IPS-NIHi7 (cell line): Measurements from ENCODE around the gene ARSA.

Experiments
- DNase-seq: peaks from one replicate; pipeline ENCODE4 v3.0.0; 2012; ENCODE audit warnings: mixed read lengths; ENCODE audit errors: extremely low spot score

The ARSA gene

DNA sequence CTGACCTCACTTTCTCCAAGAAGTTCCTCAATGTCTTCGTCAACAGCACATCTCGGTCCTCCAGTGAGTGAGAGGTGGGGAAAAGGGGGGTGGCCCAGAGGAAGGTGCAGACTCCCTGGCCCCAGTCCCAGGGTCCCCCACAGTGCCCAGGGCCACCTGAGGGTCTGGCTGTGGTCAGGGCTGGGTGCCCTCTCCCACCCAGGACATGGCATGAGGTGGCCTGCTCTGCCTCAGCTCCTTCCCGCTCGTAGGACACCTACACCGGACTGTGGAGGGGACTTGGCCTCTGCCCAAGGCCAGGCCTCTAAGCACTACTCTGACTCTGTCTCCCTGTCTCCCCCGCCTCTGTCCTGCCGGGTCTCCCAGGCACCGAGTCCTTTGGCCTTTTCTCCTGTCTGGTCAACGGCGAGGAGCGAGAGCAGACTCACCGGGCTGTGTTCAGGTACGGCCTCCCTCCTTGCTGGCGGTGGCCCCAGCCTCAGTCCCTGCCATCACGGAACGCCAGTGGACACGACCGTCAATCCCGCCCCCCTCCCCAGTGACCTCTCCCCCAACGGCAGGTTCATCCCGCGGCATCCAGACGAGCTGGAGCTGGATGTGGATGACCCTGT is 22.8 kb downstream of the ARSA start:
- no peak for DNase-seq

DNA sequence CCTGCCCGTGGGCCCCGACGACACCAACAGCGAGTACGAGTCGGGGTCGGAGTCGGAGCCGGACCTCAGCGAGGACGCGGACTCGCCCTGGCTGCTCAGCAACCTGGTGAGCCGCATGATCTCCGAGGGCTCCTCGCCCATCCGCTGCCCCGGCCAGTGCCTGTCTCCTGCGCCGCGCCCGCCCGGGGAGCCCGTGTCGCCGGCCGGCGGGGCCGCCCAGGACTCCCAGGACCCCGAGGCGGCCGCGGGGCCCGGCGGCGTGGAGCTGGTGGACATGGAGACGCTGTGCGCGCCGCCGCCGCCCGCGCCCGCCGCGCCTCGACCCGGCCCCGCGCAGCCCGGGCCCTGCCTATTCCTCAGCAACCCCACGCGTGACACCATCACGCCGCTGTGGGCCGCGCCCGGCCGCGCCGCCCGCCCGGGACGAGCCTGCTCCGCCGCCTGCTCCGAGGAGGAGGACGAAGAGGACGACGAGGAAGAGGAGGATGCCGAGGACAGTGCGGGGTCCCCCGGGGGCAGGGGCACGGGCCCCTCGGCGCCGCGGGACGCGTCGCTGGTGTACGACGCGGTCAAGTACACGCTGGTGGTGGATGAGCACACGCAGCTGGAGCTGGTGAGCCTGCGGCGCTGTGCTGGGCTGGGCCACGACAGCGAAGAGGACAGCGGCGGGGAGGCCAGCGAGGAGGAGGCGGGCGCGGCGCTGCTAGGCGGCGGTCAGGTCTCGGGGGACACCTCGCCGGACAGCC is 23.5 kb downstream of the ARSA start:
- no peak for DNase-seq

DNA sequence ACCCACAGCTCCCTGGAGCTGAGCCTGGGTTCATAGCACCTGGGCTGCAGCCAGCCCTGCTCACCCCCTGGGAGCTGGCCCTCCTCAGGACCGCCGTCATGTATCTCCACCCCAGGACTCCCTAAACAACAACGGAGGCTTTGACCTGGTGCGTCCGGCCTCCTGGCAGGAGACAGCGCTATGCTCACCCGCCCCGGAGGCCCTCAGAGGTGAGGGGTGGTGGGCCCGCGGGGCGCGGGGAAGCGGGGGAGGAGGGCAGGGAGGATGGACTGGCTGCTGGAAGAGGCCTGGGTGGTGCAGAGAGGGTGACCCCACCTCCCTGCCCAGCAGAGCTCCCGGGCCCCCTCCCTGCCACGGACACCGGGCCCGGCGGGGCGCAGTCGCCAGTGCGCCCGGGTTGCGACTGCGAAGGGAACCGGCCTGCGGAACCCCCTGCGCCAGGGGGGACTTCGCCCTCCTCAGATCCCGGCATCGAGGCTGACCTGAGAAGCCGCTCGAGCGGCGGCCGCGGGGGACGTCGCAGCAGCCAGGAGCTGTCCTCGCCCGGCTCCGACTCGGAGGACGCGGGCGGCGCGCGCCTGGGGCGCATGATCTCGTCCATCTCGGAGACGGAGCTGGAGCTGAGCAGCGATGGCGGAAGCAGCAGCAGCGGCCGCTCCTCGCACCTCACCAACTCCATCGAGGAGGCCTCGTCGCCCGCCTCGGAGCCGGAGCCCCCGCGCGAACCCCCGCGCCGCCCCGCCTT is 24.3 kb downstream of the ARSA start:
- no peak for DNase-seq

DNA sequence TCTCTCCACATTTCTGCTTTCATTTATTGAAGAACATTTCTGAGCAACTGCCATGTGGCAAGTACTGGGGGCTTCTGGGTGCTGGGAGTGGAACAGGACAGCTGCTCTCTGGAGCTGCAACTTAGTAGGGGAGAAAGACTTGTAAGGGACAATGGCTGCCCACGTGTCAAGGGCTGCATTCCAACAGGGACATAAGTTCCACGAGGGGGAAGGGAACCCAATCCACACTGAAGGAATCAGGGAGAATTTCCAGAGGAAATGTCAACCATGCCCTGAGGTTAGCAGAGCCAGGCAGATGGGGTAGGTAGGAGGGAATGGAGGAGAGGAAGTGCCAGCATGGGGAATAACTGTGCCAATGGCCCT is 25.6 kb downstream of the ARSA start:
- DNase-seq, result no peak

- no peak for DNase-seq
Observed at GRCh38 chr22:50601669-50602337, 26.1 kb downstream of the ARSA start.

GRCh38 chr22:50600967-50601668 is 26.8 kb downstream of the ARSA start:
- DNase-seq, result no peak

DNA sequence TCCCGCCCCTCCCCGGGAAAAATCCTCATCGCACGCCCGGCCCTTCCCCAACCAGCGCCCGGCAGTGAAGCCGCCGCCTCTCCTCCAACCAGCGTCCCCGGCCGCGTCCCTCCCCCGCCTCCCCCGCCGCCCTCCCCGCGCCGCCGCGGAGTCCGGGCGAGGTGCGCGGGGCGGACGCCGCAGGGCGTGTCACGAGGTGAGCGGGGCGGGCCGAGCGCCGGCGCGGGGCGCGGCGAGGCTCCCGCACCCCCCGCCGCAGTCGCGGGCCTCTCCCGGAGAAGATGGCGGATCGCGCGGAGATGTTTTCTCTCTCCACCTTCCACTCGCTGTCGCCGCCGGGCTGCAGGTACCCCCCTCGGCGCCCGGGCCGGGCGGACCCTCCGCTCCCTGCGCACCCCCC is 27.4 kb downstream of the ARSA start, which contains the start of gene MAPK8IP2:
Gene MAPK8IP2, plus strand, starts transcription at position 256 of the 400 bp plus-strand sequence. Its CDS starts 26 bp downstream, at position 282.
- DNase-seq, result no peak

- DNase-seq, result peak; percentile 96
Observed at GRCh38 chr22:50599816-50600455, 28.0 kb downstream of the ARSA start.

DNA sequence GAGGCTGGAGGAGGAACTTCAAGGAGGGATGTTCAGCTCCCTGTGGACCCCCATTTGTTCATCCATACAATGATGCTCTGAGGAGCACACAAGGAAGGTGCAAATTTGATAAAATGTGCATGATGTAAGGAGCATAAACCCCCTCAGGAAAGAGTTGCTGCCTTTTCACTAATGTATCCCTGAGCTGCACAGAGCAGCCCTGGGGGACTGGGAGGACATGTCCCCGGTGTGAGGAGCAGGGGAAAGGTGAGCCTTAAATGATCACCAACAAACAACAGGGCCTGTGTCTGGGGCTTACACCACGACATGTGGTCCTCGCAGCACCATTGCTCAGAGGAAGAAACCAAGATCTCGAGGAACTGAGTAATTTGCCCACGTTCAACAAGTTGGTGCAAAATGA is 30.9 kb downstream of the ARSA start:
- DNase-seq, result no peak

- DNase-seq, result no peak
Observed at GRCh38 chr22:50595189-50595588, 32.8 kb downstream of the ARSA start.

DNA sequence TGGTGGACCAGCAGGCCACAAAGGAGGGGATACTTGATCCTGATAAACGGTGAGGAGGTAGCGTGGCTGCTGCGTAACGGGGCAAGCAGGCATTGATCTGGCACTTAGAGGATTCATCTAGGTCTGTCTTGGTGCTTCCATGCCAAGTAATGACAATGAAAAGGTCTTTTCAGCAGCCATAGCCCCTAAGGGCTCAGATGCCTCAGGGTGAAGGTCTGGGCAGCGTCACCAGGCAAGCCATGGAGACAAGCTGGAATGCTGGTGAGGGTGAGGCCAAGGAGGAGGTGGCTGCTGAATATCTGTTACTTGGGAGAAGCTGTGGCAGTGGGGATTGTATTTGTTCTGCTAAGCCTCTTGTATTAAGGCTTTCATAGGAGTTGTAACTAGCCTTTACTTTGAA is 40.5 kb downstream of the ARSA start:
- DNase-seq, result no peak

DNA sequence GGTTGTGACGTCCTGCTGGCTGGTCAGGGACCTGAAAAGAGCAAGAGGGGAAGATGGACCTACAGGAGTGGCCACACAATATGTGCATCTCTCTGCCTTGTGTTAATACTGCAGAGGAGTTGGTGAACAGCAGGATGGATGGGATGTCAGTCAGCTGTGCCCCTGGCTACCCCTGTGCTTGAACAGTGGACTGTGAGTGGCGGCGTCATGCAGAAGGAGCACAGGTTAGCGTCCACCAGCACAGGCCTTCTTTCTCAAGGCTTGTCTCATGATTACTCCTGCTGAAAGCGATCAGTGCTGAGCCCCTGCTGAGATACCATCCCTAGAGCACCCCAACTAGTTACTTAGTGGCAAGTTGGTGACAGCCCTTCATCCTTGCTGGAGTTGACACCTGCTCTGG is 41.5 kb downstream of the ARSA start:
- no peak for DNase-seq

- no peak for DNase-seq
Observed at GRCh38 chr22:50585781-50586180, 42.2 kb downstream of the ARSA start.

DNA sequence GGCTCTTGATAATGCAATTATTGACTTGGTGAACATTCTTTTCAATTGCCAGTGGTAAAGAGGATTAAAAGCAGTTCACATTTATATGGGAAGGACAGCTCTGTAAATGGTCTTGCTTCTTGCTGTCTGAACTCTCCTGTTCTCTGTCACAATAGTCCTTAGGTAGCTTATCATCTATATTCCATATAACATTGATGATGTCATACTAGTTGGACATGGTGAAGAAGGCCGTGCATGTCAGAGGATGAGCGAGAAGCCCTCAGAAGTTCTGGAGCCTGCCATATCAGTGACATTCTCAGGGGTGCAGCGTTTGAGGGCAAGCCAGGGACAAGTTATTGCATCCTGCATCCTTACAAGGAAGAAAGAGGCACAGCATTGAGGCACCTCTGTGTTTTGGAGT is 42.7 kb downstream of the ARSA start:
- DNase-seq, result no peak

- no peak for DNase-seq
Observed at GRCh38 chr22:50584106-50585096, 43.6 kb downstream of the ARSA start.

GRCh38 chr22:50583294-50583861 is 44.6 kb downstream of the ARSA start:
- no peak for DNase-seq

- peak; percentile 100 for DNase-seq
Observed at GRCh38 chr22:50582493-50583293, 45.3 kb downstream of the ARSA start, which contains the start of gene CHKB. TSS of gene CHKB (minus strand) at chr22:50582849. CDS start at chr22:50582781, 68 bp downstream.

DNA sequence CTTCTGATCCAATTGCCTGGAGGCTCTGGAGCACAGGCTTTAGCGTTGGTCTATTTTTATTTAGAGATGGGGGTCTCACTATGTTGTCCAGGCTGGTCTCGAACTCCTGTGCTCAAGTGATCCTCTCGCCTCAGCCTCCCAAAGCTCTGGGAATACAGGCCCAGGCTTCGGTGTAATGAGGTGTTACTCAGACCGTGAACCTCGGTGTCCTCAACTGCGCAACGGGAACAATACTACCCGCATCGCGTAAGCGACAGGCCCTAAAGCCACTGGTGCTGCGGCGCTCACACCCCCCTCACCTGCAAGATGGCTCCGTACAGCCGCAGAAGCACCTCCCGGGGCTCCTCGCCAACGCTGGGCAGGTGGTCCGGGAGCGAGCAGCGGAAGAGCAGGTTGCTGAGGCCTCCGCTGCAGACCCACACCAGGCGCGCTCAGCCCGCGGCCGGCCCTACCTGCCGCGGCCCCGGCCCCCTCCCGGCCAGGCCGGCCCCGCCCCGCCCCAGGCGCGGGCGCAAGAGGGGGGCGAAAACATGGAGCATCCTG is 45.9 kb downstream of the ARSA start:
- no peak for DNase-seq
